WI38 (cell line): Measurements from ENCODE around the gene DYNLT2.

Experiments
- H3K4me3 ChIP-seq: 2 replicates; pipeline ENCODE4 v1.5.1; 2011; ENCODE audit warnings: low read depth, mild to moderate bottlenecking, control low read depth, low read length
- TF ChIP-seq, protein P1 (sequence below): IDR thresholded peaks from 2 replicates; pipeline ENCODE4 v1.5.1; 2012; ENCODE audit warnings: low read depth, mild to moderate bottlenecking, control low read depth, low read length

DYNLT2 gene

GRCh38 chr6:169710009-169710408 is 41.4 kb downstream of the DYNLT2 start:
- TF ChIP-seq, protein P1, sequence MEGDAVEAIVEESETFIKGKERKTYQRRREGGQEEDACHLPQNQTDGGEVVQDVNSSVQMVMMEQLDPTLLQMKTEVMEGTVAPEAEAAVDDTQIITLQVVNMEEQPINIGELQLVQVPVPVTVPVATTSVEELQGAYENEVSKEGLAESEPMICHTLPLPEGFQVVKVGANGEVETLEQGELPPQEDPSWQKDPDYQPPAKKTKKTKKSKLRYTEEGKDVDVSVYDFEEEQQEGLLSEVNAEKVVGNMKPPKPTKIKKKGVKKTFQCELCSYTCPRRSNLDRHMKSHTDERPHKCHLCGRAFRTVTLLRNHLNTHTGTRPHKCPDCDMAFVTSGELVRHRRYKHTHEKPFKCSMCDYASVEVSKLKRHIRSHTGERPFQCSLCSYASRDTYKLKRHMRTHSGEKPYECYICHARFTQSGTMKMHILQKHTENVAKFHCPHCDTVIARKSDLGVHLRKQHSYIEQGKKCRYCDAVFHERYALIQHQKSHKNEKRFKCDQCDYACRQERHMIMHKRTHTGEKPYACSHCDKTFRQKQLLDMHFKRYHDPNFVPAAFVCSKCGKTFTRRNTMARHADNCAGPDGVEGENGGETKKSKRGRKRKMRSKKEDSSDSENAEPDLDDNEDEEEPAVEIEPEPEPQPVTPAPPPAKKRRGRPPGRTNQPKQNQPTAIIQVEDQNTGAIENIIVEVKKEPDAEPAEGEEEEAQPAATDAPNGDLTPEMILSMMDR = no peak
- no peak overlapping the region for H3K4me3 ChIP-seq

DNA sequence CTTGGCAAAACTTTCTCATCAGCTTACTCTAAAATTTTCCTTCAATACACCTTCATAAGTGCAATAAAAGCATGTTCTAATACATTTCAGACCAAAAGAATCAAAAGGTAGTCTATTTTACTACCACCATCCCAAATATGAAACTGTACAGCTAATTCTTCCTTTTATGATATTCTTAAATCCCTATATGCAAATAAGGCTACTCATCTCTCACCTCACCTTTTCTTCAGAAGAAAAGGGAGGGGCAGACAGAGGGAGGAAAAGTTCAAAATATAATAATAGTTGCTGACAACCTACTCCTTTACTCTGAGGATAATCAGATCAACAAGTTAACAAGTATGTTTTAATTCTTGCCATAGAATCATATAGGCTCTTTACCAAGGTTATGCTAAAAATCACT is 42.1 kb downstream of the DYNLT2 start:
- TF ChIP-seq, protein P1 = no peak
- no peak overlapping the region for H3K4me3 ChIP-seq

GRCh38 chr6:169707772-169708171 is 43.6 kb downstream of the DYNLT2 start:
- TF ChIP-seq, protein P1 = no peak
- no peak overlapping the region for H3K4me3 ChIP-seq

DNA sequence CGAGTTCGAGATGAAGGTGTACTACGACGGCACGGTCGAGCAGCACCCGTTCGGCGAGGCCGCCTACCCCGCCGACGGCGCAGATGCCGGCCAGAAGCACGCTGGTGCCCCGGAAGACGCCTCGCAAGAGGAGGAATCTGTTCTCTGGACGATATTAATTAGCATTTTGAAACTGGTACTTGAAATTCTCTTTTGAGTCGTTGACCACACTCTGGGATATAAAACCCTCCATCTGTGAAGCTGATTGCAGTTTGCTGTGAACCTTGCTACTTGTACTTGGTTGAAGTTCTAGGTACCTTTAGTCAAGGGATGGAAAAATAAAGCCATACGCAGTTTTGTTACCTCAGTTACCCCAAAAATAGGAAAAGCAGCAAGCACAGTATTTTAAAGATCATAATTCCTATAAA is 48.5 kb downstream of the DYNLT2 start:
- TF ChIP-seq, protein P1 = no peak
- peak overlapping the region; percentile 92 for H3K4me3 ChIP-seq

GRCh38 chr6:169701954-169702839 is 49.2 kb downstream of the DYNLT2 start, which contains the start of the genes C6orf120 and WDR27:
Gene C6orf120 (plus strand): TSS chr6:169702126. CDS start chr6:169702460, 334 bp downstream.
Gene WDR27 (minus strand): TSS chr6:169702029. CDS start chr6:169689005, 13,024 bp downstream.
- TF ChIP-seq, protein P1 = no peak
- peak within 1 kb of the TSS; percentile 92 for H3K4me3 ChIP-seq

DNA sequence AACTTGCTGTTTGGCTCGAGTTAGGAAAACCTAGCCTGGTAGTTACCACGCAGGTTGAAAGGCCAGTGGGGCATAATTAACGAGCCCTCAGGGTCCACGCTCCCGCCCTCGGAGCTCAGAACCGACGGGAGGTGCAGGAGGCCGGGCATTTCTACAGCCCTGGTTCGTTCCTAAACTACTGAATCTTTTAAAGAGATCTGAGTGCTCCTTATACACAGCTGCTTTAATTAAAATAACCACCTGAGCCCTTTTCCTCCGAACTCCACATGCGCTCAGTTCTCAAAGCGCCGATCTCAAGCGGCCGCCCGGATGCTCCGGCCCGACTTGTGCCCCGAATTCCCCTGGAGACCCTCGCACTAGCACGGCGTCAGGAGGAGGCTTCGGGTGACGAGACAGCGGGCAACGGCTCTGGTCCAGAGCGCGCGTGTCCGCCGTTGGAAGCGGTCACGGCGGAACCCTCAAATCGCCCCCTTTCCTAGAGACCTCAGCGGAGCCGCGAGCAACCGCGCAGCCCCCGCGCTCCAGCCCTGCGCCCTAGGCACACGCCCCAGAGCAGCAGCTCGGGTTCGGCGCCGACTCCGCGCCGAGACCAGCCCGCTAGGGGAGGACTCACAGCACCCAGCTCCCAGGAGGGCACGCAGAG is 49.9 kb downstream of the DYNLT2 start:
- TF ChIP-seq, protein P1 = no peak
- H3K4me3 ChIP-seq = peak overlapping the region; percentile 92

DNA sequence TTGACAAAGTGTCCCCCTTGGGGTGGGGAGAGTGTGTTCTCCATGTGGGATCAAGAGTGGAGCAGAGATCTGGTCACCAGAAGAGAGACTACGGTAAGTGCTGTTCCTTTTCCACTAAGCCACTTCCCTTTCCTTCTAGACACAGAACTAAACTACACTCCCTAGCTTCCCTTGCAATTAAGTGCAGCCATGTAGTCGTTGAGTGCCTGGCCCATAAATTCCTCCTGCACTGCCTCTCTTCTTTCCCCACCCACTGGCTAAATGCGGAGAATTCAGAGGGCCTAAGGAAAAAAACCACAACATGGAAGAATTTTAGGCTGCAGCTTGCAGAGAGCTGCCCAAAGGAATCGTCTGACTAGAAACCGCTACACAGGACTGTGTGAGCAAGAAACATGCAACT is 51.1 kb downstream of the DYNLT2 start:
- 0 out of 2 replicates have a peak overlapping the region, but pooled peaks have one; percentile 4 for H3K4me3 ChIP-seq
- TF ChIP-seq, protein P1 = no peak
